Activated B cell treated with CpG ODN at 0.5 μM for 24 hours (primary cell): Measurements from ENCODE around the gene DIAPH3. TPM values are rescaled to one million over a fixed set of nuclear protein-coding genes. Genes with fewer than 3 reads are reported as not detected.

Experiments used
- ATAC-seq: fragments of 200-7000 bp; cut with Tn5 transposase; one replicate; pipeline ENCODE4 v1.10.0; 2021; ENCODE audit warnings: low read depth, mild to moderate bottlenecking, moderate library complexity
- CTCF ChIA-PET: fragments of 350-600 bp; sonication (Branson Sonifier 250); formaldehyde crosslinking; loops from one replicate; lab custom pipeline; 2021; ENCODE audit warnings: antibody characterized with exemption; lab: Charles Lee
- POLR2A ChIA-PET: fragments of 350-600 bp; sonication (Branson Sonifier 250); formaldehyde crosslinking; loops from one replicate; lab custom pipeline; 2021; ENCODE audit warnings: antibody characterized with exemption; lab: Charles Lee
- DNase-seq: peaks from one replicate; pipeline ENCODE4 v3.0.0; 2022
- H3K27ac Mint-ChIP-seq: one replicate; pipeline ENCODE4 v1.8.0; 2020; ENCODE audit warnings: mixed read lengths
- H3K27me3 Mint-ChIP-seq: one replicate; pipeline ENCODE4 v1.8.0; 2021; ENCODE audit warnings: mixed read lengths
- H3K36me3 Mint-ChIP-seq: one replicate; pipeline ENCODE4 v1.8.0; 2021; ENCODE audit warnings: low read depth, mixed read lengths
- H3K4me1 Mint-ChIP-seq: one replicate; pipeline ENCODE4 v1.8.0; 2021; ENCODE audit warnings: mixed read lengths
- H3K4me3 Mint-ChIP-seq: one replicate; pipeline ENCODE4 v1.8.0; 2020; ENCODE audit warnings: mild to moderate bottlenecking, mixed read lengths
- H3K9me3 Mint-ChIP-seq: one replicate; pipeline ENCODE4 v1.8.0; 2020; ENCODE audit warnings: mixed read lengths
- intact Hi-C: fragments of 100-400 bp; cut with micrococcal nuclease; formaldehyde crosslinking; loops from one replicate; pipeline ENCODE4 v1.15.1; 2024
- total RNA-seq: library from RNA; stranded (reverse); gene quantifications from 2 replicates; pipeline ENCODE4 v1.2.3, GENCODE V29; 2022
- TF ChIP-seq, protein P1 (sequence below): fragments of 200-600 bp; IDR thresholded peaks from one replicate; pipeline ENCODE4 v1.8.0; 2022; ENCODE audit warnings: antibody characterized with exemption, mild to moderate bottlenecking

Gene DIAPH3
- total RNA-seq, 1 donor from 2014 or later = 0.38 TPM

DNA sequence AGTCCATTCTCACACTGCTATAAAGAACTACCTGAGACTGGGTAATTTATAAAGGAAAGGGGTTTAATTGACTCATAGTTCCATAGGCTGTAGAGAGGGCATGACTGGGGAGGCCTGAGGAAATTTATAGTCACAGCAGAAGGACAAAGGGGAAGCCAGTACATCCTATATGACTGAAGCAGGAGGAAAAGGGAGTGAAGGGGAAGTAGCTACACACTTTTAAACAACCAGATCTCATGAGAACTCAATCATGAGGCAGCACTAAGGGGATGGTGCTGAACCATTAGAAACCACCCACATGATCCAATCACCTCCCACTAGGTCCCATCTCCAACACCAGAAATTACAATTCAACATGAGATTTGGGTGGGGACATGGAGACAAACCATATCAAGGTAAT, 209.1 kb downstream of the DIAPH3 start:
- no peaks in the 10 kb centered on the region for H3K4me1 Mint-ChIP-seq
- DNase-seq (no peak), ATAC-seq (no peak)
- TF ChIP-seq, protein P1, sequence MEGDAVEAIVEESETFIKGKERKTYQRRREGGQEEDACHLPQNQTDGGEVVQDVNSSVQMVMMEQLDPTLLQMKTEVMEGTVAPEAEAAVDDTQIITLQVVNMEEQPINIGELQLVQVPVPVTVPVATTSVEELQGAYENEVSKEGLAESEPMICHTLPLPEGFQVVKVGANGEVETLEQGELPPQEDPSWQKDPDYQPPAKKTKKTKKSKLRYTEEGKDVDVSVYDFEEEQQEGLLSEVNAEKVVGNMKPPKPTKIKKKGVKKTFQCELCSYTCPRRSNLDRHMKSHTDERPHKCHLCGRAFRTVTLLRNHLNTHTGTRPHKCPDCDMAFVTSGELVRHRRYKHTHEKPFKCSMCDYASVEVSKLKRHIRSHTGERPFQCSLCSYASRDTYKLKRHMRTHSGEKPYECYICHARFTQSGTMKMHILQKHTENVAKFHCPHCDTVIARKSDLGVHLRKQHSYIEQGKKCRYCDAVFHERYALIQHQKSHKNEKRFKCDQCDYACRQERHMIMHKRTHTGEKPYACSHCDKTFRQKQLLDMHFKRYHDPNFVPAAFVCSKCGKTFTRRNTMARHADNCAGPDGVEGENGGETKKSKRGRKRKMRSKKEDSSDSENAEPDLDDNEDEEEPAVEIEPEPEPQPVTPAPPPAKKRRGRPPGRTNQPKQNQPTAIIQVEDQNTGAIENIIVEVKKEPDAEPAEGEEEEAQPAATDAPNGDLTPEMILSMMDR = no peak
- intact Hi-C loops = no loop called here
- H3K4me3 Mint-ChIP-seq = no peak overlapping the region
- H3K27me3 Mint-ChIP-seq = no peaks in the 10 kb centered on the region
- no peak overlapping the region for H3K27ac Mint-ChIP-seq
- POLR2A ChIA-PET = no interaction called here
- CTCF ChIA-PET = no interaction called here
- peaks cover 3% of the 10 kb centered on the region for H3K9me3 Mint-ChIP-seq
- H3K36me3 Mint-ChIP-seq = no peaks in the 10 kb centered on the region

DNA sequence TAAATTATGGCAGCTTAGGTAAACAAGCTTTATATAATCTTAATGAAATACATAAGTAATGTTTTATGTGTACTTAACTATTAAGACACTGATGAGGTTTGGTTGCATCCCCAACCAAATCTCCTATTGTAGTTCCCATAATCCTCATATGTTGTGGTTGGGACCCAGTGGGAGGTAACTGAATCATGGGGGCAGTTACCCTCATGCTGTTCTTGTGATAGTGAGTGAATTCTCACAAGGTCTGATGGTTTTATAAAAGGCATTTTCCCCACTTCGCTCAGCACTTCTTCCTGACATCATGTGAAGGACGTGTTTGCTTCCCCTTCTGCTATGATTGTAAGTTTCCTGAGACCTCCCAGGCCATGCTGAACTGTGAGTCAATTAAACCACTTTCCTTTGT, 212.7 kb downstream of the DIAPH3 start:
- intact Hi-C loops = no loop called here
- no peaks in the 10 kb centered on the region for H3K27me3 Mint-ChIP-seq
- DNase-seq (no peak), ATAC-seq (no peak)
- H3K27ac Mint-ChIP-seq = no peak overlapping the region
- ChIA-PET CTCF (no interaction called here), POLR2A (no interaction called here)
- peaks cover 3% of the 10 kb centered on the region for H3K9me3 Mint-ChIP-seq
- H3K36me3 Mint-ChIP-seq = no peaks in the 10 kb centered on the region
- no peak overlapping the region for H3K4me3 Mint-ChIP-seq
- no peaks in the 10 kb centered on the region for H3K4me1 Mint-ChIP-seq
- TF ChIP-seq, protein P1 = no peak

- no peaks in the 10 kb centered on the region for H3K36me3 Mint-ChIP-seq
Observed at GRCh38 chr13:59950266-59950665, 213.5 kb downstream of the DIAPH3 start.

DNA sequence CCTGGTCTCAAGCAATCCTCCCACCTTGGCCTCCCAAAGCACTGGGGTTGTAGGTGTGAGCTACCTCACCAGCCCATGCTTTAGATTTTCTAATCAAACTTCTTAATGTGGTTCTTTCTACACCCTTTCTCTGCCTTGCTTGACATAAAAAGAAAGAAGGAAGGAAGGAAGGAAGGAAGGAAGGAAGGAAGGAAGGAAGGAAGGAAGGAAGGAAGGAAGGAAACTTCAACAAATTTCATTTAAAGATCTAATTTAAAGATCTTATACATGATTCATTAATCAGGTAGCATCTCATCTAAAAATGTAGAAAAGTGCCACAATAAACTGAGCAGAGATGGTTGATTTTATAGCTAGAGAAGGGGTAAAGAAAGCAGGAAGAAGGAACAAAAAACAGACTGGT, 215.0 kb downstream of the DIAPH3 start:
- H3K4me1 Mint-ChIP-seq = no peaks in the 10 kb centered on the region
- ChIA-PET CTCF (no interaction called here), POLR2A (no interaction called here)
- ATAC-seq = no peak
- H3K27ac Mint-ChIP-seq = no peak overlapping the region
- no peaks in the 10 kb centered on the region for H3K36me3 Mint-ChIP-seq
- no peak for DNase-seq
- H3K4me3 Mint-ChIP-seq = no peak overlapping the region
- intact Hi-C loops = no loop called here
- H3K27me3 Mint-ChIP-seq = no peaks in the 10 kb centered on the region
- TF ChIP-seq, protein P1 = no peak
- H3K9me3 Mint-ChIP-seq = no peaks in the 10 kb centered on the region

More at GRCh38 chr13:59950266-59950665, 213.5 kb downstream of the DIAPH3 start:
- POLR2A ChIA-PET = no interaction called here
- ATAC-seq (no peak), DNase-seq (no peak)
- no peak overlapping the region for H3K27ac Mint-ChIP-seq
- intact Hi-C loops = no loop called here
- no peaks in the 10 kb centered on the region for H3K27me3 Mint-ChIP-seq
- no peaks in the 10 kb centered on the region for H3K4me1 Mint-ChIP-seq
- CTCF ChIA-PET = no interaction called here
- TF ChIP-seq, protein P1 = no peak
- no peaks in the 10 kb centered on the region for H3K9me3 Mint-ChIP-seq
- no peak overlapping the region for H3K4me3 Mint-ChIP-seq

GRCh38 chr13:59946944-59947343, 216.8 kb downstream of the DIAPH3 start:
- DNase-seq (no peak), ATAC-seq (no peak)
- H3K4me3 Mint-ChIP-seq = no peak overlapping the region
- TF ChIP-seq, protein P1 = no peak
- intact Hi-C loops = no loop called here
- no peaks in the 10 kb centered on the region for H3K36me3 Mint-ChIP-seq
- H3K27ac Mint-ChIP-seq = no peak overlapping the region
- H3K4me1 Mint-ChIP-seq = no peaks in the 10 kb centered on the region
- ChIA-PET CTCF (no interaction called here), POLR2A (no interaction called here)
- H3K27me3 Mint-ChIP-seq = no peaks in the 10 kb centered on the region
- H3K9me3 Mint-ChIP-seq = no peaks in the 10 kb centered on the region
